ENCODE measurements around the gene STX16.

Gene STX16

GRCh38 chr20:58619077-58619863 lies 31.8 kb upstream of the STX16 start:
- H3K9me3 ChIP-seq (ENCODE audit: control insufficient read depth, insufficient read depth, low read depth, low read length), result peaks cover 56% of the 10 kb centered on the region
- H3K27me3 ChIP-seq (ENCODE audit: control insufficient read depth, insufficient read depth, low read length), result 0 out of 2 replicates have a peak, but pooled peaks cover 2% of the 10 kb centered on the region
- no peaks in the 10 kb centered on the region; the same call in 1 of the 2 replicates for H3K36me3 ChIP-seq (ENCODE audit: control insufficient read depth, insufficient read depth, low read length)
- peak overlapping the region; percentile 61; the same call in 1 of the 2 replicates for H3K27ac ChIP-seq (ENCODE audit: low read depth, low read length)
- no peak overlapping the region for H3K4me3 ChIP-seq (ENCODE audit: low read depth, low read length)
- H3K4me1 ChIP-seq (ENCODE audit: control insufficient read depth, insufficient read depth, low read length), result peaks cover 14% of the 10 kb centered on the region
- peak overlapping the region; percentile 56 for H3K9ac ChIP-seq (ENCODE audit: low read length)

DNA sequence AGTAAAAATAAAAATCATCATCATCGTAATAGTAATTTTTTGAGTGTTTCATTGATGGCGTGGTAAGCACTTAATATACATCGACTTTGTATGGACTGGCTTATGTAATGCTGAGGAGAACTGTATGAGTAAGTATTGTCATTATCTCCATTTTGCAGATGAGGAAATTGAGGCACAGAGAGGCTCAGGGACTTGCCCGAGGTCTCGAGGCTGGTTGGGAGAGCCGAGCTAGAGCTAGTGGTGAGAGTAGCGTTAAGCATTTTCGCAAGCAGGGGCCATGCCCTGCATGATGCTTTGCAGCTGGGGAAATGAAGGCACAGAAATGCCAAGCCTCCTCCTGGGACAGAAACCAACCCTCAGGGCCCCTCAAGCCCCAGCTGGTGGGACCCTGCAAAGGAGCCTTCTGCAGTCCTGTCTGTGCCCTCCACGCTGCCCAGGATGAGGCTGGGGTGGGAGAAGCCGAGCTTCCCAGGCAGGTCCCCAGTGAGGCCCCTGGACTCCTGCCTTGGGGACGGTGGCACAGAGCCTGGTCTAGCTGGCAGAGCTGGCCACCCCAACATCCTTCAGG lies 31.1 kb upstream of the STX16 start:
- Histone ChIP-seq H3K36me3 (ENCODE audit: control insufficient read depth, insufficient read depth, low read length) (no peaks in the 10 kb centered on the region; the same call in 1 of the 2 replicates), H3K27ac (ENCODE audit: low read depth, low read length) (peak overlapping the region; percentile 61; the same call in 1 of the 2 replicates), H3K9me3 (ENCODE audit: control insufficient read depth, insufficient read depth, low read depth, low read length) (peaks cover 54% of the 10 kb centered on the region)

GRCh38 chr20:58621906-58622548 lies 29.1 kb upstream of the STX16 start:
- 0 out of 2 replicates have a peak, but pooled peaks cover 2% of the 10 kb centered on the region for H3K27me3 ChIP-seq (ENCODE audit: control insufficient read depth, insufficient read depth, low read length)
- no peak overlapping the region for H3K9ac ChIP-seq (ENCODE audit: low read length)
- H3K27ac ChIP-seq (ENCODE audit: low read depth, low read length), result no peak overlapping the region
- H3K9me3 ChIP-seq (ENCODE audit: control insufficient read depth, insufficient read depth, low read depth, low read length), result peaks cover 48% of the 10 kb centered on the region
- peaks cover 18% of the 10 kb centered on the region for H3K4me1 ChIP-seq (ENCODE audit: control insufficient read depth, insufficient read depth, low read length)
- no peaks in the 10 kb centered on the region; the same call in 1 of the 2 replicates for H3K36me3 ChIP-seq (ENCODE audit: control insufficient read depth, insufficient read depth, low read length)
- no peak overlapping the region for H3K4me3 ChIP-seq (ENCODE audit: low read depth, low read length)

More for the DNA sequence above, 31.1 kb upstream of the STX16 start:
- H3K4me1 ChIP-seq (ENCODE audit: control insufficient read depth, insufficient read depth, low read length), result peaks cover 18% of the 10 kb centered on the region
- H3K9ac ChIP-seq (ENCODE audit: low read length), result peak overlapping the region; percentile 56
- 0 out of 2 replicates have a peak, but pooled peaks cover 2% of the 10 kb centered on the region for H3K27me3 ChIP-seq (ENCODE audit: control insufficient read depth, insufficient read depth, low read length)
- H3K4me3 ChIP-seq (ENCODE audit: low read depth, low read length), result no peak overlapping the region

DNA sequence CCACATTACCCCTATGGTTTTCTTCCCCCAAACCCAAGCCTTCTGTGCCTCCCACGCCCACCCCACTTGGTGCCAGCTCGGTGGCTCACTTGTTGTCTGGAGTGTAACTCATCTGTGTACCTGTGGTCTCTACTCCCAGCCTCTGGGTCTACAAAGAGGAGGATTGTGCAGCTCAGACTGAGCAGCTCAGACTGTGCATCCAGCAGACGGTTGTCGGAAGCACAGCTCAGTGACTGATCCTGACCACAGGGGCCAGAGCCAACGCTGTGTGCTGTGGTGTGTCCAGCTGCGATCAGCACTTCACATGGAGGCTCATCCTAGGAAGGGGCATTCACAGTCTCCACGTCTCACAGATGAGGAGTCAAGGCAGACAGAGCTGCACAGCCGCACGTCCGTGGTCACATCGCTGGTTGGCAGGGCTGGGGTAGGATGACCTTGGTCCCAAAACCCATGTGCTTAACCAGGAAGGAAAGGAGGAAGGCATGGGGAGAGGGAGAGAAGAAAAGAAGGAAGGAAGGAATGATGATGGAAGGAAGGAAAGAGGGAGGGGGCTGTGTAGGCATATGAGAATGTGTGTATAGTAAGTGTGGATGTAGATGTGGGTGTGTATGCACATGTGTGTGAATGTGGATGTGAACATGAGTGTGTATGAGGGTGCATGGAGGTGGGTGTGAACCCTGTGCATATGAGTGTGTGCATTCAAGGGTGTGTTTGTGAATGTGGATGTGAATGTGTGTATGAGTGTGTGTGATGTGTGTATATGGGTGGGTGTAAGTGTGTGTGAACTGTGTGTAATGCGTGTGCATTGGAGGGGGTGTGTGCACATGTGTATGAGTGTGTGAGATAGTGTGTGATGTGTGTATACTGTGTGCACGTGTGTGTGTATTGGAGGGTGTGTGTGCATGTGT lies 28.2 kb upstream of the STX16 start:
- Histone ChIP-seq H3K9ac (ENCODE audit: low read length) (no peak overlapping the region), H3K4me1 (ENCODE audit: control insufficient read depth, insufficient read depth, low read length) (peaks cover 18% of the 10 kb centered on the region), H3K27ac (ENCODE audit: low read depth, low read length) (no peak overlapping the region), H3K4me3 (ENCODE audit: low read depth, low read length) (no peak overlapping the region), H3K27me3 (ENCODE audit: control insufficient read depth, insufficient read depth, low read length) (0 out of 2 replicates have a peak, but pooled peaks cover 2% of the 10 kb centered on the region), H3K9me3 (ENCODE audit: control insufficient read depth, insufficient read depth, low read depth, low read length) (peaks cover 39% of the 10 kb centered on the region), H3K36me3 (ENCODE audit: control insufficient read depth, insufficient read depth, low read length) (no peaks in the 10 kb centered on the region; the same call in 1 of the 2 replicates)

GRCh38 chr20:58623579-58624473 lies 27.3 kb upstream of the STX16 start:
- Histone ChIP-seq H3K4me3 (ENCODE audit: low read depth, low read length) (no peak overlapping the region; the same call in 1 of the 2 replicates), H3K27me3 (ENCODE audit: control insufficient read depth, insufficient read depth, low read length) (no peaks in the 10 kb centered on the region), H3K9ac (ENCODE audit: low read length) (no peak overlapping the region), H3K9me3 (ENCODE audit: control insufficient read depth, insufficient read depth, low read depth, low read length) (peaks cover 37% of the 10 kb centered on the region), H3K4me1 (ENCODE audit: control insufficient read depth, insufficient read depth, low read length) (peaks cover 19% of the 10 kb centered on the region), H3K27ac (ENCODE audit: low read depth, low read length) (no peak overlapping the region), H3K36me3 (ENCODE audit: control insufficient read depth, insufficient read depth, low read length) (no peaks in the 10 kb centered on the region; the same call in 1 of the 2 replicates)

DNA sequence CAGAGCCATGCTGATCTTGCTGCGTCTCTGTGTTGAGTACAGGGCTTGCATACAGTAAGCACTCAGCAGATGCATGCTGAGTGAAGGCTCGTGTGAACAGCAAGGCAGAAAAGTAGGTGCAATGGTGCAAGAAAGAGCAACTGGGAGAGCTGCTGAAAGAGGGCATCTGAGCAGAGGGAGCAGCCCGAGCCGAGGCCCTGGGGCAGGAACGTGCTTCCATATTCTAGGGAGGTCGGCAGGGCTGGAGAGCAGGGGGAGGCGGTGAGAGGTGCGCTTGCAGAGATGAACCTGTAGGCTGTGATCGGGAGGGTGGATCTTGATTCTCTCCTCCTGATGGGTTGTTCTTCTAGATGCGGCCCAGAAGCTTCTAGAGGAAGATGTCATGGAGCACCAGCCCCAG lies 26.4 kb upstream of the STX16 start:
- no peaks in the 10 kb centered on the region; the same call in 1 of the 2 replicates for H3K36me3 ChIP-seq (ENCODE audit: control insufficient read depth, insufficient read depth, low read length)
- peaks cover 10% of the 10 kb centered on the region for H3K4me1 ChIP-seq (ENCODE audit: control insufficient read depth, insufficient read depth, low read length)
- peaks cover 37% of the 10 kb centered on the region for H3K9me3 ChIP-seq (ENCODE audit: control insufficient read depth, insufficient read depth, low read depth, low read length)
- H3K27me3 ChIP-seq (ENCODE audit: control insufficient read depth, insufficient read depth, low read length), result no peaks in the 10 kb centered on the region
- no peak overlapping the region for H3K9ac ChIP-seq (ENCODE audit: low read length)
- H3K4me3 ChIP-seq (ENCODE audit: low read depth, low read length), result no peak overlapping the region
- H3K27ac ChIP-seq (ENCODE audit: low read depth, low read length), result no peak overlapping the region

DNA sequence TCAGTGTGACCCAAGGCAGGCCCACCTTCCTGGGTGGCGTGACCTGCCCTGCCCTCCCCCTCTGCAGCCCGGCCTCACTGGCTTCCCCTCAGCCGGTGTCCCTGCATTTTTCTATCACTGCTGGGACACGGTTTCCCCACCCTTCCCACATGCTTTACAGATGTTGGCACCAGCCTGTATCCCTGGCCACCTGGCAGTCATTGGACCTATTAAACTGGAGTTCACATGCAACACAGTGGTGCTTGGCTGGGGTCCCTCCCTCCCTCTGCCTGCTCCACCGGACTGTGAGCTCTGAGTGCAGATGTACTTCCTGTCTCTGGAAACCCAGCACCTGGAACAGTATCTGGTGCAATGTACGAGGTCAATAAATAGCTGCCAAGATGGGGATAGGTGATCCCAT lies 25.5 kb upstream of the STX16 start:
- Histone ChIP-seq H3K27me3 (ENCODE audit: control insufficient read depth, insufficient read depth, low read length) (no peaks in the 10 kb centered on the region), H3K4me1 (ENCODE audit: control insufficient read depth, insufficient read depth, low read length) (peaks cover 9% of the 10 kb centered on the region; the same call in 1 of the 2 replicates), H3K27ac (ENCODE audit: low read depth, low read length) (no peak overlapping the region), H3K9me3 (ENCODE audit: control insufficient read depth, insufficient read depth, low read depth, low read length) (peaks cover 35% of the 10 kb centered on the region), H3K36me3 (ENCODE audit: control insufficient read depth, insufficient read depth, low read length) (no peaks in the 10 kb centered on the region; the same call in 1 of the 2 replicates), H3K9ac (ENCODE audit: low read length) (no peak overlapping the region), H3K4me3 (ENCODE audit: low read depth, low read length) (no peak overlapping the region)

DNA sequence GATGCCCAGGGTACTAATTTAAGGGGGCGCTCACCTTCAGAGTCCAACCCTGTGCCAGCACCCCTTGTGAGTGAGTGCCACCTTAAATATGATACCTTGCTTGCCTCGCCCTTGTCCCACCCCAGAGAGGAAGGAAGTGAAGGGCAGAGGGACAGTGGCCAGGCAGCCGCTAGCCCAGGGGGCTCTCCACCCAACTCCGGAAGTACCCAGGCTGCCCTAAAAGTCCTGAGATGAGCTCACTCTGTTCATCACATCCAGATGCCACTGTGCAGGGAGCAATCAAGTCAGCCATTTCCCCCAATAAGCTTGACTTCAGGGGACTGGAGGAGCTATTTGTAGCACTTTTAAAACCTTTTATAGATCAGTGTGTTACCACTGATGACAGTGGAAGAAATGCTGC lies 25.0 kb upstream of the STX16 start:
- Histone ChIP-seq H3K4me1 (ENCODE audit: control insufficient read depth, insufficient read depth, low read length) (peaks cover 9% of the 10 kb centered on the region; the same call in 1 of the 2 replicates), H3K4me3 (ENCODE audit: low read depth, low read length) (no peak overlapping the region), H3K9me3 (ENCODE audit: control insufficient read depth, insufficient read depth, low read depth, low read length) (peaks cover 31% of the 10 kb centered on the region), H3K36me3 (ENCODE audit: control insufficient read depth, insufficient read depth, low read length) (no peaks in the 10 kb centered on the region; the same call in 1 of the 2 replicates), H3K27ac (ENCODE audit: low read depth, low read length) (no peak overlapping the region), H3K9ac (ENCODE audit: low read length) (no peak overlapping the region), H3K27me3 (ENCODE audit: control insufficient read depth, insufficient read depth, low read length) (no peaks in the 10 kb centered on the region)

GRCh38 chr20:58627212-58628072 lies 23.6 kb upstream of the STX16 start:
- H3K27ac ChIP-seq (ENCODE audit: low read depth, low read length), result no peak overlapping the region
- H3K9ac ChIP-seq (ENCODE audit: low read length), result no peak overlapping the region
- H3K4me1 ChIP-seq (ENCODE audit: control insufficient read depth, insufficient read depth, low read length), result peaks cover 9% of the 10 kb centered on the region; the same call in 1 of the 2 replicates
- H3K27me3 ChIP-seq (ENCODE audit: control insufficient read depth, insufficient read depth, low read length), result no peaks in the 10 kb centered on the region
- H3K9me3 ChIP-seq (ENCODE audit: control insufficient read depth, insufficient read depth, low read depth, low read length), result peaks cover 17% of the 10 kb centered on the region
- H3K4me3 ChIP-seq (ENCODE audit: low read depth, low read length), result no peak overlapping the region
- H3K36me3 ChIP-seq (ENCODE audit: control insufficient read depth, insufficient read depth, low read length), result no peaks in the 10 kb centered on the region; the same call in 1 of the 2 replicates

Data from HUES6 (cell line).